Trophoblast cell (in vitro differentiated cells and primary cell): ENCODE data around the gene IFNA17. TPM values are rescaled to one million over a fixed set of nuclear protein-coding genes. Genes with fewer than 3 reads are reported as not detected.

Experiments
- DNase-seq, 2 donors: peaks; one replicate each; pipeline ENCODE4 v3.0.0-alpha.2; 2016
- H2AFZ ChIP-seq: 2 replicates; pipeline ENCODE4 v1.6.1; 2013; ENCODE audit warnings: low read length, moderate library complexity, mild to moderate bottlenecking; ENCODE audit not compliant: insufficient read depth, poor library complexity
- H2AK5ac ChIP-seq: 2 replicates; pipeline ENCODE4 v1.6.1; 2013; ENCODE audit warnings: mild to moderate bottlenecking, low read length
- H2BK120ac ChIP-seq: 2 replicates; pipeline ENCODE4 v1.6.1; 2013; ENCODE audit warnings: low read length, mild to moderate bottlenecking, moderate library complexity; ENCODE audit not compliant: insufficient read depth, poor library complexity
- H2BK12ac ChIP-seq: 2 replicates; pipeline ENCODE4 v1.6.1; 2013; ENCODE audit warnings: mild to moderate bottlenecking, low read length, moderate library complexity
- H2BK5ac ChIP-seq: 2 replicates; pipeline ENCODE4 v1.6.1; 2013; ENCODE audit warnings: low read length, low read depth, moderate library complexity, mild to moderate bottlenecking; ENCODE audit not compliant: poor library complexity
- H3K14ac ChIP-seq: 2 replicates; pipeline ENCODE4 v1.6.1; 2013; ENCODE audit warnings: mild to moderate bottlenecking, low read length
- H3K18ac ChIP-seq: 2 replicates; pipeline ENCODE4 v1.6.1; 2013; ENCODE audit warnings: mild to moderate bottlenecking, low read length
- H3K23ac ChIP-seq: 2 replicates; pipeline ENCODE4 v1.6.1; 2013; ENCODE audit warnings: low read length
- H3K27ac ChIP-seq: 2 replicates; pipeline ENCODE4 v1.5.1; 2013; ENCODE audit warnings: low read depth, mild to moderate bottlenecking, inconsistent platforms, low read length, moderate library complexity
- H3K27me3 ChIP-seq: 2 replicates; pipeline ENCODE4 v1.6.1; 2013; ENCODE audit warnings: inconsistent platforms, mild to moderate bottlenecking, low read length, moderate library complexity; ENCODE audit not compliant: insufficient read depth
- H3K36me3 ChIP-seq, 2 experiments: 1 replicate in 1 of 2; 2 replicates in 1 of 2; pipeline ENCODE4 v1.6.1; 2013; ENCODE audit warnings: low read length in 2 of 2, mild to moderate bottlenecking in 2 of 2, moderate library complexity in 1 of 2; ENCODE audit not compliant: insufficient read depth in 2 of 2, control insufficient read depth in 1 of 2
- H3K4ac ChIP-seq: 2 replicates; pipeline ENCODE4 v1.6.1; 2013; ENCODE audit warnings: low read depth, mild to moderate bottlenecking, low read length, moderate library complexity
- H3K4me1 ChIP-seq, 2 experiments: 1 replicate in 1 of 2; 2 replicates in 1 of 2; pipeline ENCODE4 v1.6.1; 2013; ENCODE audit warnings: low read length in 2 of 2, mild to moderate bottlenecking in 2 of 2, moderate library complexity in 1 of 2; ENCODE audit not compliant: insufficient read depth in 2 of 2, control insufficient read depth in 1 of 2
- H3K4me2 ChIP-seq: 2 replicates; pipeline ENCODE4 v1.6.1; 2013; ENCODE audit warnings: inconsistent platforms, mild to moderate bottlenecking, low read length, moderate library complexity
- H3K4me3 ChIP-seq: 2 replicates; pipeline ENCODE4 v1.5.1; 2013; ENCODE audit warnings: mild to moderate bottlenecking, low read depth, low read length, inconsistent platforms
- H3K79me1 ChIP-seq: one replicate; pipeline ENCODE4 v1.6.1; 2013; ENCODE audit warnings: low read length
- H3K79me2 ChIP-seq: 2 replicates; pipeline ENCODE4 v1.6.1; 2013; ENCODE audit warnings: low read length, mild to moderate bottlenecking; ENCODE audit not compliant: control insufficient read depth, insufficient read depth, poor library complexity
- H3K9ac ChIP-seq: 2 replicates; pipeline ENCODE4 v1.6.1; 2013; ENCODE audit warnings: mild to moderate bottlenecking, low read length
- H3K9me3 ChIP-seq: 2 replicates; pipeline ENCODE4 v1.6.1; 2013; ENCODE audit warnings: low read depth, mild to moderate bottlenecking, control low read depth, inconsistent platforms, low read length; ENCODE audit not compliant: insufficient read depth
- H4K12ac ChIP-seq: 2 replicates; pipeline ENCODE4 v1.6.1; 2013; ENCODE audit warnings: low read depth, mild to moderate bottlenecking, low read length, moderate library complexity
- H4K8ac ChIP-seq: 2 replicates; pipeline ENCODE4 v1.6.1; 2013; ENCODE audit warnings: low read depth, mild to moderate bottlenecking, low read length, moderate library complexity
- H4K91ac ChIP-seq: one replicate; pipeline ENCODE4 v1.6.1; 2013; ENCODE audit warnings: low read depth, mild to moderate bottlenecking, low read length, moderate library complexity
- WGBS: extraction: QIAGEN DNeasy Blood & Tissue Kit; methylation state at CpG from one replicate; pipeline ENCODE4 v1.1.7; 2013; ENCODE audit warnings: missing lambda C conversion rate; ENCODE audit not compliant: insufficient read length, insufficient coverage; ENCODE audit errors: extremely low coverage; 5-methylcytosine and 5-hydroxymethylcytosine counted together
- polyA plus RNA-seq: library from polyadenylated mRNA; stranded (reverse); fragments of 200-250 nt; gene quantifications from 2 replicates; pipeline ENCODE4 v1.2.3, GENCODE V29; 2013

The IFNA17 gene
- not detected in 2 replicates for polyA plus RNA-seq

DNA sequence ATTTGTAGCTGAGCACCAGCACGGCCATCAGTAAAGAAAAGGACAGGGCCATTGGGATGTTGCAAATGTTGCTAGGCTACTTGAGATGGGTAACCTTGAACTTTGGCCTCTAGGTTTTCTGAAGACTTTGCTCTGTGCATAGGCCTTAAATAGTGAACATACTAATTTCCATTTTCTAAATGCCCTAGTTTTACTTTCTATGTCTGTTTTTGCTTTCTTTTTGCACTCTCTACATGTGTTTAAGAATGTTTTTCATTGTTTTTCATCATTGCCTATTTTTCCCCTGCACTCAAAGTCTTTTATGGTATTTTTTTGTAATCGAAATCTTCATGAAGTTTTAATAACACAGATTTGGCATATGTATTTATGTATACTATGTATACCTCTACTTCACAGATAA lies at the start of gene IFNA17:
Gene IFNA17, minus strand, starts transcription at position 101 of the 400 bp plus-strand sequence. Its CDS starts 49 bp downstream, at position 52.
- Histone ChIP-seq H3K79me2 (no peaks in the 10 kb centered on the region), H3K4me1 (no peaks in the 10 kb centered on the region), H3K14ac (no peak within 1 kb of the TSS), H3K23ac (no peak within 1 kb of the TSS), H2AK5ac (no peak within 1 kb of the TSS), H2BK5ac (no peak within 1 kb of the TSS), H3K27ac (no peak within 1 kb of the TSS), H2BK12ac (no peak within 1 kb of the TSS), H2AFZ (no peak within 1 kb of the TSS), H4K12ac (no peak within 1 kb of the TSS), H2BK120ac (no peak within 1 kb of the TSS), H3K27me3 (no peaks in the 10 kb centered on the region), H3K4ac (no peak within 1 kb of the TSS), H4K8ac (no peak within 1 kb of the TSS), H4K91ac (no peak within 1 kb of the TSS), H3K4me3 (no peak within 1 kb of the TSS), H3K4me2 (no peak within 1 kb of the TSS), H3K9ac (no peak within 1 kb of the TSS), H3K79me1 (no peaks in the 10 kb centered on the region), H3K18ac (no peak within 1 kb of the TSS), H3K9me3 (peaks cover 1% of the 10 kb centered on the region), H3K36me3 (no peaks in the 10 kb centered on the region)
- no CpG with 5 or more reads among the region's 2 CpGs for WGBS
- no peak for DNase-seq

DNA sequence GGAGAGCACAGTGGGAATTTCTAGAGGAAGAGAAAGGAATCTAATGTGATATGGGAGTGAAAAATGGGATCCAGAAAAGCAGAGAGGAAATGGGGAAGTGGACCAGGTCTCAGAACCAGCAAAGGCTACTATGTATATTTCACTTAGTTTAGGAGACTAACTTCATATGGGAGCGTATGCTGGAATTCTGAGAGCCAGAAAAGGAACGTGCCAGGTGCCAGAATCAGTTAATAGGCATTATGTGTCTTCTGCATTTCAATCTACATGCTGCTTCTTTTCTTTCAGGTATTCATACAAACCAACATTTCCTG lies 40.3 kb upstream of the IFNA17 start:
- Histone ChIP-seq H3K23ac (no peak overlapping the region), H4K12ac (no peak overlapping the region), H3K9ac (no peak overlapping the region), H3K18ac (no peak overlapping the region), H3K14ac (no peak overlapping the region), H3K36me3 (no peaks in the 10 kb centered on the region), H3K4me1 (no peaks in the 10 kb centered on the region), H2AK5ac (no peak overlapping the region), H3K4me2 (no peak overlapping the region), H2BK120ac (no peak overlapping the region), H2BK12ac (no peak overlapping the region), H2BK5ac (no peak overlapping the region), H3K27ac (no peak overlapping the region), H3K27me3 (peaks cover 2% of the 10 kb centered on the region), H4K8ac (no peak overlapping the region), H3K9me3 (no peaks in the 10 kb centered on the region), H3K4me3 (no peak overlapping the region), H4K91ac (no peak overlapping the region), H3K79me1 (no peaks in the 10 kb centered on the region), H2AFZ (no peak overlapping the region), H3K4ac (no peak overlapping the region), H3K79me2 (no peaks in the 10 kb centered on the region)
- DNase-seq = no peak
- no CpG with 5 or more reads among the region's 2 CpGs for WGBS

DNA sequence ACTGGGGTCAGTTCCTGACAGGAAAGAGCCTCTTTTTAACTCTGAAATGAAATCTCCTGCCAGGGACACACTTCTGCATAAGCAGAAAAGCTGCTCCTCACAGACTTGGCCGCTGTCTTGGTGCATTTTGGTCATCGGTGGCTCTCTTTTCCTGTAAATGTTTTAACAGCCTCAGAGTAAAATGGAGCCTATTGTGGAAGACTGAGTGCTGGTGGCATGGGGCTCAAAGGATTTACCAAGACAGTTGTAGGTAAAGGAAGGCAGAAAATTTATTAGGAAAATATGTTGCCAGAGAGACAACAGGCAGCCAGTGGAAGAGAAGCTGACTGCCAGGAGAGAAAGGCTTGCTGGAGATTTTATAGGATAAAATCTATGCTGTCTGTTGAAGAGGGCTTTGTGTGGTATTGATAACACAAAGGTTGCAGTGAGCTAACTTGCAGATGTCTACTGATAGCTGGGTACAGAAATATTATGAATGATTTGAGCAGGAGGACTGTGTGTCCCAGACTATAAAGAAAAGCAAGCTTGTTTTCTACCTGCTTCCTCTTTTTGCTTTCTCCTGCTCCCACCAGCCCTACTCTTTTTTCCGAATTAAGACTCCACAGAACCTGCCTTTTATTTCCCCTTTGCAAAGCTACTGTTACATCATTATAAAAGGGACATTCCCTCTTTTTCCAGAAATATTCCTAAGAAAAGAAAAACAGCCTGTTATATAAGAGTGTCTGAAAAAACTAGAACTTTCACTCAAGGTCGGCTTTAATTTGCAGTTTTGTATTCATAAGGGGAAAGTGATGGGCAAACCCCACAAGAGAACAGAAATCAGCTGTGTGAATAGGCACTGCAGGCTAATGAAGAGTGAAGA lies 39.7 kb upstream of the IFNA17 start:
- no CpG with 5 or more reads among the region's 4 CpGs for WGBS
- H3K9ac ChIP-seq = no peak overlapping the region

DNA sequence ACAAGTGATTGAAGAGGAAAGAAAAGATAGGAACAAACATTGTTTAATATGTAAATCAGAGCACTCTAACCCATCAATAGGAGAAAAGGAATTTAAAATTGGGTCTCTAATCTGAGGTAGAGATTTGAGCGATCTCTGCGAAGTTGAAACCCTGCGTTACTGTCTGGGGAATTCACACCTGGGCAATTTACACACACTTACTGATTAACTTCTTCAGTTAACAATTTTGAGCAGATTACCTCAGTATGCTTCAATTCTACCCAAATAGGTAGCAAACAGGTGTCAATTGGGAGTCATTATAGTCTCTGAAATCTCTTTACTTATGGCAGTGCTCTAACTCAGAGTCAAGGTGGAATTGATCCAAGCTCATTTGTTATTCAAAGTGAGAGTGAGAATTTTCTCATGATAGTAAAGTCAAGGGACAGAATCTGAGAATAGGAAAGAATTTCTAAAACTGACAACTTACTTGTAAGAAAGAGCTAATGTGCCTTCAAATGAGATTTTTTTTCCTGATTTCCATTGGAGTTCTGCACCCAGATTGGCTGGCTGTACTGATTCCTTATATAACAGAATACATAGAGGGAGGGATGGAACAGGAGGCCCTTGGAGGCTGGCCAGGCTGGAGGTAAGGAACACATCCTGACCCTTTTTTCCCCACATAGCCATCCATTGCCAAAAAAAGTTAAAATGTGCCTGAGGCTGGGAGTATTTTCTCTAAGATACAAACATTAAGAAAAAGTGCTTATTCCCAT lies 38.9 kb upstream of the IFNA17 start:
- Histone ChIP-seq H3K18ac (no peak overlapping the region), H3K9ac (no peak overlapping the region), H3K79me1 (no peaks in the 10 kb centered on the region), H3K27me3 (peaks cover 2% of the 10 kb centered on the region), H3K27ac (no peak overlapping the region), H3K4me2 (no peak overlapping the region), H4K91ac (no peak overlapping the region), H3K4me3 (no peak overlapping the region), H3K4ac (no peak overlapping the region), H3K36me3 (no peaks in the 10 kb centered on the region), H3K79me2 (no peaks in the 10 kb centered on the region), H2BK12ac (no peak overlapping the region), H3K14ac (no peak overlapping the region), H2AFZ (no peak overlapping the region), H4K8ac (no peak overlapping the region), H2AK5ac (no peak overlapping the region), H4K12ac (no peak overlapping the region), H3K4me1 (no peaks in the 10 kb centered on the region), H2BK5ac (no peak overlapping the region), H3K9me3 (no peaks in the 10 kb centered on the region), H2BK120ac (no peak overlapping the region), H3K23ac (no peak overlapping the region)
- WGBS = no CpG with 5 or more reads among the region's 3 CpGs
- DNase-seq = no peak

More for the DNA sequence above, 39.7 kb upstream of the IFNA17 start:
- Histone ChIP-seq H3K23ac (no peak overlapping the region), H2BK12ac (no peak overlapping the region), H4K91ac (no peak overlapping the region), H3K79me1 (no peaks in the 10 kb centered on the region), H3K27ac (no peak overlapping the region), H3K4me1 (no peaks in the 10 kb centered on the region), H3K4me3 (no peak overlapping the region), H3K79me2 (no peaks in the 10 kb centered on the region), H3K4ac (no peak overlapping the region), H2AK5ac (no peak overlapping the region), H4K12ac (no peak overlapping the region), H2BK5ac (no peak overlapping the region), H3K14ac (no peak overlapping the region), H3K9me3 (no peaks in the 10 kb centered on the region), H4K8ac (no peak overlapping the region), H3K27me3 (peaks cover 2% of the 10 kb centered on the region), H2BK120ac (no peak overlapping the region), H2AFZ (no peak overlapping the region), H3K18ac (no peak overlapping the region), H3K36me3 (no peaks in the 10 kb centered on the region), H3K4me2 (no peak overlapping the region)
- no peak for DNase-seq
